WTC11 (cell line): ENCODE data around the gene STRIT1. TPM values are rescaled to one million over a fixed set of nuclear protein-coding genes. Genes with fewer than 3 reads are reported as not detected.
A peak's percentile ranks its signal among the peaks of the same experiment; 100 is the strongest.

Source experiments
- ATAC-seq: fragments of 200-7000 bp; cut with Tn5 transposase; 2 replicates; pipeline ENCODE4 v1.10.0; 2021; ENCODE audit warnings: mild to moderate bottlenecking, moderate library complexity
- CTCF ChIA-PET: fragments of 300-600 bp; sonication (Branson Sonifier 250); formaldehyde crosslinking; loops from one replicate; lab custom pipeline; 2021; ENCODE audit warnings: antibody characterized with exemption; lab: Charles Lee
- POLR2A ChIA-PET: fragments of 350-600 bp; sonication (Branson Sonifier 250); formaldehyde crosslinking; loops from one replicate; lab custom pipeline; 2021; ENCODE audit warnings: antibody characterized with exemption; lab: Charles Lee
- DNase-seq: peaks from one replicate; pipeline ENCODE4 v3.0.0; 2021; ENCODE audit warnings: low spot score
- H3K27ac Mint-ChIP-seq: 2 replicates; pipeline ENCODE4 v1.8.0; 2021; ENCODE audit warnings: mixed read lengths
- H3K27me3 Mint-ChIP-seq: 2 replicates; pipeline ENCODE4 v1.8.0; 2021; ENCODE audit warnings: low read depth, mild to moderate bottlenecking, moderate library complexity, mixed read lengths
- H3K36me3 Mint-ChIP-seq: 2 replicates; pipeline ENCODE4 v1.8.0; 2021; ENCODE audit warnings: mixed read lengths
- H3K4me1 Mint-ChIP-seq: 2 replicates; pipeline ENCODE4 v1.8.0; 2022; ENCODE audit warnings: mixed read lengths
- H3K4me3 Mint-ChIP-seq: 2 replicates; pipeline ENCODE4 v1.8.0; 2021; ENCODE audit warnings: mild to moderate bottlenecking, moderate library complexity, mixed read lengths
- H3K9me3 Mint-ChIP-seq: 2 replicates; pipeline ENCODE4 v1.8.0; 2021; ENCODE audit warnings: mixed read lengths
- CBFB ChIP-seq: sonication (generic); formaldehyde crosslinking; IDR thresholded peaks from 2 replicates; pipeline ENCODE4 v1.8.1; 2022; ENCODE audit warnings: mild to moderate bottlenecking, low read depth, missing genetic modification reagents
- FOXJ3 ChIP-seq: sonication (generic); formaldehyde crosslinking; IDR thresholded peaks from 2 replicates; pipeline ENCODE4 v1.9.0; 2021; ENCODE audit warnings: missing genetic modification reagents, mild to moderate bottlenecking, borderline replicate concordance
- GRHL2 ChIP-seq: fragments of 250-450 bp; sonication (Bioruptor Pico); IDR thresholded peaks from 2 replicates; pipeline ENCODE4 v1.8.0; 2022; ENCODE audit warnings: mild to moderate bottlenecking, moderate library complexity; ENCODE audit not compliant: insufficient replicate concordance, severe bottlenecking
- GTF2I ChIP-seq: fragments of 250-450 bp; sonication (Bioruptor Pico); conservative IDR thresholded peaks from 2 replicates; pipeline ENCODE4 v1.4.0; 2021; ENCODE audit warnings: mild to moderate bottlenecking
- HMGXB4 ChIP-seq: sonication (generic); formaldehyde crosslinking; IDR thresholded peaks from 2 replicates; pipeline ENCODE4 v1.8.1; 2023; ENCODE audit warnings: mild to moderate bottlenecking, moderate library complexity, missing genetic modification reagents
- MXD4 ChIP-seq: fragments of 250-450 bp; sonication (Bioruptor Pico); IDR thresholded peaks from 2 replicates; pipeline ENCODE4 v1.8.0; 2021; ENCODE audit warnings: mild to moderate bottlenecking, moderate library complexity, borderline replicate concordance
- MYBL2 ChIP-seq: sonication (generic); formaldehyde crosslinking; IDR thresholded peaks from 2 replicates; pipeline ENCODE4 v1.8.1; 2023; ENCODE audit warnings: mild to moderate bottlenecking, moderate library complexity, missing genetic modification reagents
- NFYB ChIP-seq: sonication (generic); formaldehyde crosslinking; conservative IDR thresholded peaks from 2 replicates; pipeline ENCODE4 v1.8.0; 2022; ENCODE audit warnings: low read depth, missing genetic modification reagents
- NR3C1 ChIP-seq: sonication (generic); formaldehyde crosslinking; conservative IDR thresholded peaks from 2 replicates; pipeline ENCODE4 v1.8.1; 2023; ENCODE audit warnings: low read depth, mild to moderate bottlenecking, missing genetic modification reagents
- PRRX2 ChIP-seq: fragments of 250-450 bp; sonication (Bioruptor Pico); IDR thresholded peaks from 2 replicates; pipeline ENCODE4 v1.8.0; 2021; ENCODE audit warnings: mild to moderate bottlenecking
- SP1 ChIP-seq: sonication (generic); formaldehyde crosslinking; conservative IDR thresholded peaks from 2 replicates; pipeline ENCODE4 v1.8.1; 2022; ENCODE audit warnings: missing genetic modification reagents
- STAT6 ChIP-seq: sonication (generic); formaldehyde crosslinking; conservative IDR thresholded peaks from 2 replicates; pipeline ENCODE4 v1.8.1; 2023; ENCODE audit warnings: mild to moderate bottlenecking, low read depth, missing genetic modification reagents, moderate library complexity
- TCF7 ChIP-seq: sonication (generic); formaldehyde crosslinking; IDR thresholded peaks from 2 replicates; pipeline ENCODE4 v1.8.0; 2022; ENCODE audit warnings: mild to moderate bottlenecking, low read depth, missing genetic modification reagents, moderate library complexity
- TEAD4 ChIP-seq: sonication (generic); formaldehyde crosslinking; IDR thresholded peaks from 2 replicates; pipeline ENCODE4 v1.8.0; 2022; ENCODE audit warnings: mild to moderate bottlenecking, missing genetic modification reagents
- ZNF121 ChIP-seq: sonication (generic); formaldehyde crosslinking; IDR thresholded peaks from 2 replicates; pipeline ENCODE4 v1.8.0; 2023; ENCODE audit warnings: missing genetic modification reagents
- ZNF138 ChIP-seq: sonication (generic); formaldehyde crosslinking; conservative IDR thresholded peaks from 2 replicates; pipeline ENCODE4 v1.8.1; 2022; ENCODE audit warnings: mild to moderate bottlenecking, moderate library complexity, missing genetic modification reagents
- ZNF232 ChIP-seq: sonication (generic); formaldehyde crosslinking; IDR thresholded peaks from 2 replicates; pipeline ENCODE4 v1.8.0; 2022; ENCODE audit warnings: mild to moderate bottlenecking, missing genetic modification reagents
- ZNF396 ChIP-seq: fragments of 250-450 bp; sonication (Bioruptor Pico); IDR thresholded peaks from 2 replicates; pipeline ENCODE4 v1.8.0; 2021; ENCODE audit warnings: mild to moderate bottlenecking, moderate library complexity, borderline replicate concordance
- ZNF423 ChIP-seq: fragments of 250-450 bp; sonication (Bioruptor Pico); IDR thresholded peaks from 2 replicates; pipeline ENCODE4 v2.1.2; 2022; ENCODE audit warnings: mild to moderate bottlenecking, moderate library complexity
- total RNA-seq: library from RNA; stranded (reverse); gene quantifications from 3 replicates; pipeline ENCODE4 v1.2.3, GENCODE V29; 2021
- TF ChIP-seq, protein P1 (sequence below): sonication (generic); formaldehyde crosslinking; IDR thresholded peaks from 2 replicates; pipeline ENCODE4 v1.8.0; 2023; ENCODE audit warnings: mild to moderate bottlenecking, missing genetic modification reagents
- TF ChIP-seq, protein P2 (sequence below): sonication (generic); formaldehyde crosslinking; IDR thresholded peaks from 2 replicates; pipeline ENCODE4 v1.8.1; 2022; ENCODE audit warnings: mild to moderate bottlenecking, moderate library complexity, missing genetic modification reagents

The STRIT1 gene
- total RNA-seq, 1 experiment from 2014 or later: 0.33 TPM

DNA sequence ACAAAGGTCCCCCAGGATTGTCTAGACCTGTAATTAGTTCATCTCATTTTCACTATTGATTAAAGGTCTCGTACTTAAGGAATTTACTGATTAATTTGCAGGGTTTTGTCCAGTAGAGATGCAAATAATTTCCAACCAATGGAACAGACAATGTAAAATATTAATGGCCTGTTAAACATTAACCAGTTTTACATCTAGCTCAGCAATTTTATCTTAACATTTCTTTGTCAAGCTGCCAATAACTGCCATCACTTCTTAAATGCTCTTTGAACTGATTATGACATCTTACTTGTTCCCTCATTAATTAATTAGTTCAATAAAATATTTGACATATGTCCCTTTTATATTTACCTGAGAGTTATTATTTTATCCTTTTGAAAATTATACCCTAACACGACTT is 9.4 kb upstream of the STRIT1 start (continued):
- no peak for TF ChIP-seq GTF2I (CRISPR knock-in tag)
- TF ChIP-seq MYBL2 (CRISPR knock-in tag): no peak
- TF ChIP-seq STAT6 (CRISPR knock-in tag): no peak

- H3K27ac Mint-ChIP-seq: peak overlapping the region; percentile 28; the same call in 1 of the 2 replicates
- no peak overlapping the region for H3K4me3 Mint-ChIP-seq
Measured at GRCh38 chr3:155302481-155302880, 9.0 kb upstream of the STRIT1 start.

GRCh38 chr3:155297100-155297499 is 3.6 kb upstream of the STRIT1 start:
- no peak for DNase-seq
- TF ChIP-seq, protein P1, sequence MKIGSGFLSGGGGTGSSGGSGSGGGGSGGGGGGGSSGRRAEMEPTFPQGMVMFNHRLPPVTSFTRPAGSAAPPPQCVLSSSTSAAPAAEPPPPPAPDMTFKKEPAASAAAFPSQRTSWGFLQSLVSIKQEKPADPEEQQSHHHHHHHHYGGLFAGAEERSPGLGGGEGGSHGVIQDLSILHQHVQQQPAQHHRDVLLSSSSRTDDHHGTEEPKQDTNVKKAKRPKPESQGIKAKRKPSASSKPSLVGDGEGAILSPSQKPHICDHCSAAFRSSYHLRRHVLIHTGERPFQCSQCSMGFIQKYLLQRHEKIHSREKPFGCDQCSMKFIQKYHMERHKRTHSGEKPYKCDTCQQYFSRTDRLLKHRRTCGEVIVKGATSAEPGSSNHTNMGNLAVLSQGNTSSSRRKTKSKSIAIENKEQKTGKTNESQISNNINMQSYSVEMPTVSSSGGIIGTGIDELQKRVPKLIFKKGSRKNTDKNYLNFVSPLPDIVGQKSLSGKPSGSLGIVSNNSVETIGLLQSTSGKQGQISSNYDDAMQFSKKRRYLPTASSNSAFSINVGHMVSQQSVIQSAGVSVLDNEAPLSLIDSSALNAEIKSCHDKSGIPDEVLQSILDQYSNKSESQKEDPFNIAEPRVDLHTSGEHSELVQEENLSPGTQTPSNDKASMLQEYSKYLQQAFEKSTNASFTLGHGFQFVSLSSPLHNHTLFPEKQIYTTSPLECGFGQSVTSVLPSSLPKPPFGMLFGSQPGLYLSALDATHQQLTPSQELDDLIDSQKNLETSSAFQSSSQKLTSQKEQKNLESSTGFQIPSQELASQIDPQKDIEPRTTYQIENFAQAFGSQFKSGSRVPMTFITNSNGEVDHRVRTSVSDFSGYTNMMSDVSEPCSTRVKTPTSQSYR (CRISPR knock-in tag): no peak
- no peak for TF ChIP-seq TEAD4
- no peak for TF ChIP-seq NR3C1 (CRISPR knock-in tag)
- TF ChIP-seq NFYB (CRISPR knock-in tag): no peak
- no peak for TF ChIP-seq MXD4 (CRISPR knock-in tag)
- TF ChIP-seq SP1 (CRISPR knock-in tag): no peak
- no peak for TF ChIP-seq GRHL2 (CRISPR knock-in tag)
- no peak for TF ChIP-seq FOXJ3
- TF ChIP-seq ZNF232 (CRISPR knock-in tag): no peak
- TF ChIP-seq ZNF138: no peak

More at GRCh38 chr3:155302481-155302880, 9.0 kb upstream of the STRIT1 start:
- Mint-ChIP-seq H3K4me1 (peaks cover 5% of the 10 kb centered on the region; the same call in 1 of the 2 replicates), H3K27me3 (no peaks in the 10 kb centered on the region), H3K36me3 (peaks cover 6% of the 10 kb centered on the region), H3K9me3 (peaks cover 19% of the 10 kb centered on the region)
- no peak for TF ChIP-seq CBFB (CRISPR knock-in tag)
- TF ChIP-seq, protein P2, sequence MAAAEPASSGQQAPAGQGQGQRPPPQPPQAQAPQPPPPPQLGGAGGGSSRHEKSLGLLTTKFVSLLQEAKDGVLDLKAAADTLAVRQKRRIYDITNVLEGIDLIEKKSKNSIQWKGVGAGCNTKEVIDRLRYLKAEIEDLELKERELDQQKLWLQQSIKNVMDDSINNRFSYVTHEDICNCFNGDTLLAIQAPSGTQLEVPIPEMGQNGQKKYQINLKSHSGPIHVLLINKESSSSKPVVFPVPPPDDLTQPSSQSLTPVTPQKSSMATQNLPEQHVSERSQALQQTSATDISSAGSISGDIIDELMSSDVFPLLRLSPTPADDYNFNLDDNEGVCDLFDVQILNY (CRISPR knock-in tag): no peak
- TF ChIP-seq NFYB (CRISPR knock-in tag): no peak
- TF ChIP-seq PRRX2 (CRISPR knock-in tag): no peak
- no peak for TF ChIP-seq TCF7 (CRISPR knock-in tag)
- no peak for TF ChIP-seq HMGXB4
- no peak for TF ChIP-seq GRHL2 (CRISPR knock-in tag)
- TF ChIP-seq ZNF121 (CRISPR knock-in tag): no peak
- TF ChIP-seq ZNF232 (CRISPR knock-in tag): no peak
- TF ChIP-seq ZNF396 (CRISPR knock-in tag): no peak
- no peak for TF ChIP-seq STAT6 (CRISPR knock-in tag)
- no peak for TF ChIP-seq ZNF423 (CRISPR knock-in tag)
- POLR2A ChIA-PET: no interaction called here
- ATAC-seq (no peak), DNase-seq (no peak)
- CTCF ChIA-PET: no interaction called here

More at GRCh38 chr3:155297100-155297499, 3.6 kb upstream of the STRIT1 start:
- ChIA-PET CTCF (no interaction called here), POLR2A (no interaction called here)
- no peak for ATAC-seq
- no peaks in the 10 kb centered on the region for H3K27me3 Mint-ChIP-seq
- H3K27ac Mint-ChIP-seq: no peak overlapping the region
- peaks cover 7% of the 10 kb centered on the region for H3K4me1 Mint-ChIP-seq
- no peak overlapping the region for H3K4me3 Mint-ChIP-seq
- peaks cover 21% of the 10 kb centered on the region for H3K36me3 Mint-ChIP-seq
- peaks cover 34% of the 10 kb centered on the region for H3K9me3 Mint-ChIP-seq
